CD4-positive, alpha-beta T cell treated with Interleukin-2 at 100 ng/mL for 4 hours (primary cell): ENCODE results near the gene PHC2.

Experiments
- DNase-seq: peaks from one replicate; pipeline ENCODE4 v3.0.0-alpha.2; 2020; ENCODE audit warnings: low spot score

Gene PHC2

DNA sequence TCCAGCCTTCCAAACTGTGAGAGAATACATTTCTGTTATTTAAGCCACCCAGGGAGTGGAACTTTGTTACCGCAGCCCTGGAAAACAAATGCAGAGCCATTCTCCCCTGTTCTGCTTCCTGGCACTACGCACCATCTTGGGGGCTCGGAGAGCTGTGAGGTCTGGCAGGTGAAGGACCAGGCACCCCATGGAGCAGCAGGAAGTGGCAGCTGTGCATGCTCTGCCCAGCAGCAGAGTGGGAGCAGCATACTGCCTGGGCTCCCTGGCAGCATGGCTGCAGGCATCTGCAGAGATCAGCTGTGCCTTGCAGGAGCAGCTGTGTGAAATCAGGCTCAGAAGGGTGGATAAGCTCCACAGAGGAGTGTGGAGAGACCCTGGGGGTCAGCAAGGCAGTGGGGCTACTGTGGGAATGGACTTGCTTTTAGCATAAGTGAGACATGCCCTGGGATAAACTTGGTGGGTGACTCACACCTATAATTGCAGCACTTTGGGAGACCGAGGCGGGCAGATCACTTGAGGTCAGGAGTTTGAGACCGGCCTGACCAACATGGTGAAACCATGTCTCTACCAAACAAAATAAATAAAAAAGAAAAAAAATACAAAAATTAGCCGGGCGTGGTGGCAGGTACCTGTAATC is 23.9 kb upstream of the PHC2 start:
- DNase-seq, result no peak

DNA sequence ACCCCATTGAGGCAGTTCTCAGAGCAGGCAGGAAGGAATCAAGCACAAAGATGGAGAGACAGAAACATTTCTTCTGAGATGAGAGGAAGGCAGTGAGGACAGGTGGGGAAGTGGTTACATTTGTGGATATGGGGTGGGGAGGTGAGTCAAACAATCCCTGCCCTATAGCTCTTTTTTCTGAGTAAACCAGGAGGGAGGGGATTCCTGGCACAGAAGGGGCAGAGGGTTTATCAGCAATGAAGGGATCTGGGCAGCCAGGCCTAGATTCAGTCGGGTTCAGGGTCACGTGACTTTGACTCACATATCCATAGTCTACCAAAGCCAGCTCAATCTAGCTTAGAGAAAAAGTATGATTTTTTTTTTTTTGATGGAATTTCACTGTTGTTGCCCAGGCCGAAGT is 15.7 kb upstream of the PHC2 start:
- DNase-seq, result no peak

DNA sequence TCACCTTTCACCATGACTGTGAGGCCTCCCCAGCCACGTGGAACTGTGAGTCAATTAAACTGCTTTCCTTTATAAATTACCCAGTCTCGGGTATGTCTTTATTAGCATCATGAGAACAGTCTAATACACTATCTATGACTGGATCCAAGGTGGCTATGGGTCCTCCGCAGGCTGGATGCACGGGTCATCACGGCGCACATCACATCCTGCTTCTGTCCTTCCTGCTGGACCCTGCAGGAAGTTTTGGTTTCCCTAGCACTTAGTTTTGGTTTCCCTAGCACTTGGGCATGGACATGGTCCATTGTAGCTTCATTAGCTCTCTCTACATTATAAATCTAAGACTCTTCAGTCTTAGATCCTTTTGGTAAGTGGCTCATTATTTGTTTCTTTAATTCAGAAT is 14.2 kb upstream of the PHC2 start:
- DNase-seq, result no peak

- DNase-seq, result no peak
Observed at GRCh38 chr1:33443705-33444180, 12.8 kb upstream of the PHC2 start.

DNA sequence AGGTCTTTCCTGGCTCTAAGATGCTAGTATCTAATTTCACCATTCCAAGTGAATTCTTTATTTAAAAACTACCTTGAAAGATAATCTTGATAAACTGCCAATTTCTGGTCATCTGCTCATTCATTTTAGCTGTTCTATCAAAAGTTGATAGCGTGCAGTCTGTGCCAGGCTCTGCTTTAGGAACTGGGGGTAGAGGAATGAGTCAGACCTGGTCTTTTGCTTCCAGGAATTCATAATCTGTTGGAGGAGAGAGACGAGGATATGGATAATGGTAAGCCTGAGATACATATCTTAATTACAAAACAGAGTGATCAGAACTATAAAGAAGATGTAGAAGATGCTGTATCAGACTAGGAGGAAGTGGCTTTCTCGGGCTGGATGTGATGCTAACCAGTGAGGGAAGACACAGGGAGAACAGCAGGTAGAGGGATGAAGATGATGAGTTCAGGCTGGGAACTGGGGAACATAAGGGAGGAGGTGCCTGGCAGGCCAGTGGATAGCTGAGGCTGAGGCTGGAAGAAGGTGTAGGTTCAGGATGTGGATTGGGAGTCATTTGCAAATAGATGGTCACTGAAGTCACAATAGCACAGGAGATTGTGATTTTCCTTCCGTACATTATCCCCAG is 12.3 kb upstream of the PHC2 start:
- no peak for DNase-seq

- DNase-seq, result no peak
Observed at GRCh38 chr1:33442141-33442540, 11.2 kb upstream of the PHC2 start.

- DNase-seq, result no peak
Observed at GRCh38 chr1:33441088-33441745, 10.3 kb upstream of the PHC2 start.

DNA sequence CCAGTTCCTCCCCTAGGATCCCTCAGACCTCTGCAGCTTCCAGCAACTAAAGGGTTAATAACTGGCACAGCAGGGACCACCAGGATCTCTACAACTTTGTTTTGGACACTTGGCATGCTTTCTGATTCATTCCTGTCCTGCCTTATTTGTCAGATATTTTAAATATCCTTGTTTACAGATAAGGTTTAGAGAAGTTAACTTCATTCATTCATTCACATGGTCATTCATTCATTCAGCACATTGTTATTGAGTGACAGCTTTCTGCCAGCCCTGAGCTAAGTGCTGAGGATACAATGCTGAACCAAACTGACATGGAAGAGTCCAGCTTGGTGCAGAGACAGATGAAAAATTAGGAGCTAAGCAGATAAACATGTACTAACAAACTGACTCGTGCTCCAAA is 8.8 kb upstream of the PHC2 start:
- DNase-seq, result no peak

GRCh38 chr1:33438364-33439160 is 7.7 kb upstream of the PHC2 start:
- DNase-seq, result no peak

- DNase-seq, result no peak
Observed at GRCh38 chr1:33436557-33437285, 5.8 kb upstream of the PHC2 start.

- no peak for DNase-seq
Observed at GRCh38 chr1:33435096-33435820, 4.4 kb upstream of the PHC2 start.

GRCh38 chr1:33434363-33434750 is 3.5 kb upstream of the PHC2 start:
- no peak for DNase-seq

DNA sequence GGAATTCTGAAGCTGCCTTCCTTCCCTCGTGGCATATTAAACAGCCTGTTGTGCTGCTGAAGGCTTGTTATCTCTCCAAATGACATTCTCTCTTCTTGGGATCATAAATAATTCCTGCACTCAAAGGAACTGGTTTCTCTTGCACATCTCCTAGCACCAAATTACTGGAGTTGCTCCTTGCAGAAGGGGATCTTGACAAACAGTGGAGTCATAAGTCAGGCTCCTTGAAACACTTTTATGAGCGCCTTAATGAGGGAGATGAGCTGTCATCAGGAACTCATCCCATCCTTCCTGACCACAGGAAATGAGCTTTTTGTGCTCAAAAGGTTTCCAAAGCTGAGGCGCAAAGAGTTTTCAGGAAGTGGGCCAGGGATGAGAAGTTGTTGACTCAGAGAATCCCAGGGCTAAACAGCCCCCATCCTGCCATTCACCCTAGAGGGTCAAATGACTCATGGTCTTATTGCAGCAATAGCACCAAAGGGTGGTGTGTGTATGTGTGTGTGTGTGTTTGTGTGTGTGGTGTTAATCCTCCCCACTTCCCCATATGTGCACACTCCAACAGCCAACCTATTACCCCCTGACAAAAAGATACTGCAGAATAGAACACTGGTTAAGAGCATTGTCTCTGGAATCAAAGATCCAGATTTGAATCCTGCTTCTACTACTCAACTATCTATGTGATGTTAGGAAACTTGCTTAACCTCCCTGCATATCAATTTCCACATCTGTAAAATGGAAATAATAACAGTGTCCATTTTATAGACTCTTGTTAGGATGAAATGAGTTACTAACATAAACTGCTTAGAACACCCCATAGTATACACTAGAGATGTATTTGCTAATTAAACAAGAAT is 2.8 kb upstream of the PHC2 start:
- peak; percentile 32 for DNase-seq

- DNase-seq, result no peak
Observed at GRCh38 chr1:33429856-33430691, 821 bp downstream of the PHC2 start.

DNA sequence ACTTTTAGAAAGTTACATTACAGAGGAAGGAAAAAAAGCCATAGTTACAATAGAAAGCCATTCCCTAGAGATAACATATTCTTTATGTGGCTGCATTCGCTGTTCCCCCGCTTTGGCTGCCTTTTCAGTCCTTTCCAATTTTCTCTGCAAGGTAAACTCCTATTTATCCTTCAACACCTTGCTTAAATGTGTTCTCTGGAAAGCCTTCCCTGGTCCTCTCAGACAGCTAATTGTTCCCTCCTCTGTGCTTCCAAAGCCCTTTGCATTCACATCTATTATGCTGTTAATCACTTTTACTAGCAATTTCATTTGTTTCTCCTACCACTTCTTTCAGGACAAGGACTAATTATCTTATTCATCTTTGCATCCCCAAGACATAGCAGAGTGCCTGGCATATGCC is 1.6 kb downstream of the PHC2 start:
- no peak for DNase-seq

DNA sequence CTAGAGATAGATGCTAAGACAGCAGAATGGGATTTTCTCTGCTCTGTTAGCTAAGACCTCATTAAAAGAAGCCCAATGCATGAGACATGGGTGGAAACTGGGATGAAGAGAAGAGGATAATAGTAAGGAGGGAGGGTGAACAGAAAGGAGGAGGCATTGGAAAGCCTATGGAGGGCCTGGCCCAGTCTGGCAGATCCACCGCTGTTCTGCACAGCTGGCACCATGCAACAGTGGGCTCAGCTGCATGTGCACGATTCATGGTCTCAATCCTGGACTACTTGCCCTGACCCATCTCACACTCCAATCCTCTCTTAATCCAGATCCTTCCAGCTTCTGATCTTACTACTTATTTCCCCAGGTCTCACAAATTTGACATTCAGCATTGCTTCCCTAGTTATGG is 2.2 kb downstream of the PHC2 start:
- DNase-seq, result no peak

DNA sequence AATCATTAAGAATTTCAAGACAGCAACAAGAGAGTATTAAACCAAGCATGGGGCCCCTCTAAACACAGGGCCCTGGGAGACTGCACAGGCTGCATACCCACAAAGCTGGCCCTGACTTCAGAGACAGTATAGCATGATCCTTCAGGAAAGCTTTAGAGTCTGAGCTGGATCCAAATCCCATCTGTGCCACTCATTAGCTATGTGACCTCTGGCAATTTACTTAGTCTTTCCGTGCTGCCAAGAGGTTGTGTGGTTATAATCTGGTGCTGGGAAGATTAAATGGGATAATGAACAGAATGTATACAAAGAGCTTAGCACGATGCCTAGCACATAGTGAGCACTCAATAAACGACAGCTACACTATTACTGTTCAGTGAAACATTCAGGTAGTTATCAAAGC is 4.0 kb downstream of the PHC2 start:
- no peak for DNase-seq

GRCh38 chr1:33425900-33426299 is 5.0 kb downstream of the PHC2 start:
- no peak for DNase-seq

DNA sequence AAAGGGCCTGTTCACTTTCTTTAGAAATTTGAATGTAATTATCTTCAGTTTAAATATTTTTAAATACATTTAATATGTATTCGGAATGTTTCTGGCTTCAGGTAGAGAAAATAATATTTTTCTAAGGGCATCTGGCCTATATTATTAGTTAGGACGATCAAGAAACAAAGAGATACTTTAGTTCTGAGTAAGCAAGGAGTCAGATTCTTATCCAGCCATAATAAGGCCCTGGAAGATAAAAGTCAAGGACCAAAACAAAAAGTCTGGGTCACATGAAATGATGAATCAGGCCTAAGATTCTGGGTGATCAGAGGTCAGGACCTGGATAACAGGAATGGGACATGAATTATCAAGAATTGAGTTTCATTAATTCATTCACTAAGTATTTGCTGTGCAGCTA is 6.3 kb downstream of the PHC2 start:
- DNase-seq, result no peak

GRCh38 chr1:33424205-33424604 is 6.7 kb downstream of the PHC2 start:
- no peak for DNase-seq
